Epithelial cell of esophagus (primary cell): ENCODE data around the gene RGS9BP.
A peak's percentile ranks its signal among the peaks of the same experiment; 100 is the strongest.

Experiments used
- DNase-seq: peaks from one replicate; pipeline ENCODE4 v3.0.0; 2010; ENCODE audit warnings: low read depth
- H3K4me3 ChIP-seq: 2 replicates; pipeline ENCODE4 v1.5.1; 2011; ENCODE audit warnings: mild to moderate bottlenecking, low read length, control low read depth
- TF ChIP-seq, protein P1 (sequence below): IDR thresholded peaks from 2 replicates; pipeline ENCODE4 v1.5.1; 2011; ENCODE audit warnings: low read depth, mild to moderate bottlenecking, low read length, control low read depth, inconsistent platforms; ENCODE audit not compliant: insufficient read depth; ENCODE audit errors: missing control alignments

RGS9BP gene

DNA sequence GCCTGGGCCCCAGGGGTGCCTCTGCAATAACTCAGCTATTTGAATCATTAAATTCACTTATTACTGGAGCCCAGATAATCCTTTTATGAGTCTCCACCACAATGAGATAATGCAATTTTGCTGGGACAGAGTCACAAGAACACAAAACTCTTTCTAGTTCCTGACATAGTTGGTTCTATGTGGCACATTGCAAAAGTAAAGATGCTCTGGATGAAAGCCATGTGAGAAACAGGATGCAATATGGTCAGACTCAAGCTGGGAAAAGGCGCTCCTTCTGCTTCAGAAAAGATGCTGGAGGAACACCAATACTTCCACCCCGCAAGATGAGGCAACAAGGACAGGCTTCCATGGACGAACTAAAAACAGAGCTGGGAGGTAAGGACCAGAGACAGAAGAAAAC lies 6.3 kb upstream of the RGS9BP start:
- TF ChIP-seq, protein P1, sequence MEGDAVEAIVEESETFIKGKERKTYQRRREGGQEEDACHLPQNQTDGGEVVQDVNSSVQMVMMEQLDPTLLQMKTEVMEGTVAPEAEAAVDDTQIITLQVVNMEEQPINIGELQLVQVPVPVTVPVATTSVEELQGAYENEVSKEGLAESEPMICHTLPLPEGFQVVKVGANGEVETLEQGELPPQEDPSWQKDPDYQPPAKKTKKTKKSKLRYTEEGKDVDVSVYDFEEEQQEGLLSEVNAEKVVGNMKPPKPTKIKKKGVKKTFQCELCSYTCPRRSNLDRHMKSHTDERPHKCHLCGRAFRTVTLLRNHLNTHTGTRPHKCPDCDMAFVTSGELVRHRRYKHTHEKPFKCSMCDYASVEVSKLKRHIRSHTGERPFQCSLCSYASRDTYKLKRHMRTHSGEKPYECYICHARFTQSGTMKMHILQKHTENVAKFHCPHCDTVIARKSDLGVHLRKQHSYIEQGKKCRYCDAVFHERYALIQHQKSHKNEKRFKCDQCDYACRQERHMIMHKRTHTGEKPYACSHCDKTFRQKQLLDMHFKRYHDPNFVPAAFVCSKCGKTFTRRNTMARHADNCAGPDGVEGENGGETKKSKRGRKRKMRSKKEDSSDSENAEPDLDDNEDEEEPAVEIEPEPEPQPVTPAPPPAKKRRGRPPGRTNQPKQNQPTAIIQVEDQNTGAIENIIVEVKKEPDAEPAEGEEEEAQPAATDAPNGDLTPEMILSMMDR = no peak
- no peak for DNase-seq
- H3K4me3 ChIP-seq = no peak overlapping the region

DNA sequence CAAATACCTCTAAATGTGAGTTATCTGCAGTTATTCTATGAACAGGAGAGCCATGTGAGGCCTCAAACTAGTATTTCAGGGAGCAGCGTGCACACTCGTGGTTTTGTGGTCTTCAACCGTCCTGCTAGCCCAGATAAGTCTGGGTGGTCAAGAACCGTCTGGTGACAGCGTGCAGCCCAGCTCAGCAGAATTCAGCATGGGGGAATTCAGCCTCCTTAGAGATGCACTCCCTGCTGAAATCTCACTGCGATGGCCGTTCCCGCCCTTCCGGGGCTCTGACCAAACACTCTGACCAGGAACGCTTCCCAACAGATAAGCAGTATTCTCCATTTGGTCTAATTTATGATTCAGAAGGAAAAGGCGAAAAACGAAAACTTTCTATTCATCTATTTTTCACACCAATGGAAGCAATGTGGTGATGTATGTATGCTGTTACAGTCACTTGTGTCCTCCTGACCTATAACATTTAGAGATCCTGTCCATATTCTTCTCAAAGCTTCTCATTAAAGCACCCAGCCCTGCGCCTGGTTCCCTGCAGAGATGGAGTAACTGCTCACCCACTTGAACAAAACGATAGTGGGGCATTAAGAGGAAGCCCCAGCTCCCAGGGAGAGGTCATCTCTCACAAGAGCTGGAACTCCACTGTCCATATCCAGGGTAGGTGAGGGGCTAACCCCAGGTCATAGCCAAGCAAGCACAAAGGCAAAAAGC lies 3.6 kb upstream of the RGS9BP start:
- DNase-seq = no peak
- H3K4me3 ChIP-seq = no peak overlapping the region
- TF ChIP-seq, protein P1 = no peak

- DNase-seq = no peak
- no peak overlapping the region for H3K4me3 ChIP-seq
- TF ChIP-seq, protein P1 = no peak
Measured at GRCh38 chr19:32672841-32673240, 2.8 kb upstream of the RGS9BP start.

DNA sequence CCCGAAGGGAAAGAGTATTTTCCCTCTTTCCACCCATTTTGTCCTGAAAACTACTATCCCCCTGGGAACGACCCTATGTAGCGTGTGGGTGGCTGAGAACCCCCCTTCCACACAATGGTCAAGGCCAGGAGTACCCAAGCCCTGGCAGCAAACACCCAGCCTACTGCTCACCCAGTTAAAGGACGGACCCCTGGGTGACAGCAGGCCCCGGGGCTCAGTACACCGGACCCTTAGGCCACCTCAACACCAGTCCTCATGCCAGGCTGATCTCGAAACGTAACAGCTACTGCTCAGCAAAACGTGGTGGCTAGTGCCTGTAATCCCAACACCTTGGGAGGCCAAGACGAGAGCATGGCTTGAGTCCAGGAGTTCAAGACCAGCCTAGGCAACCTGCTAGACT lies 2.1 kb upstream of the RGS9BP start:
- peak overlapping the region; percentile 77 for H3K4me3 ChIP-seq
- TF ChIP-seq, protein P1 = no peak
- no peak for DNase-seq

DNA sequence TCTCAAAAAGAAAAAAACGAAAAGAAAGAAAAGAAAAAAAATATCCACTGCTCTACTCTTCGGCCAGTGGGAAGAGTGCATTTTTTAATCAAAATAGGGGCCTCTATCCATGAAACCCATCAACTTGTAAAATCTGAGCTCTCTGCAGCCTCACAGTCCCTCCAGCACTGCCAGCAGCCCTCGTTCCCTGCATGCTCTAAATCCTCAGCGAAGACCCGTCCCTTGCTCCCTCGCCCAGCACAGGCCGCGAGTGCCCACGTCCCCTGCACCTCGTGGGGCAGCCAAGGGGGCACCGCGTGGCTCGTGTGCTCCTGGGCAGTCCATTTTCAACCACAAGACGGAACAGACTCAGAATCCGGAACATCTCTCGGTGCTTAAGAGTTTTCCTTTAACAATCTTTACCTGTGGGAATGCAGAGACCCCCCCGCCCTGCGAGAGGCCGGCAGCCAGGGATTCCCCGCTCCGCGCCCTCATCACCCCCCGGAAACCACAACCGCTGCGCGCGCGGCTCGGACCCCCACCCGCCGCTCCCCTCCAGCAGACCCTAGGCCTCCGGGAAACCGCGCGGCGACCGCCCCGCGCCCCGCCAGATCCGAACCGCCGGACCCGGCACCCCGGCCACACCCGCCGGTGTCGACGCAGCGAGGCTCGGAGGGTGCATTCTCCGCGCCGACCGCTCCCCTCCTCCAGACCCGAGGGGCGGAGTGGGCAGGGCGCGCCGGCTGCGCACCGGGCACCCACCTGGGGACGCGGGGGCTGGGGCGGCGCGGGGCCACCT lies 1.3 kb upstream of the RGS9BP start:
- no peak for DNase-seq
- TF ChIP-seq, protein P1 = no peak
- H3K4me3 ChIP-seq = peak overlapping the region; percentile 77

DNA sequence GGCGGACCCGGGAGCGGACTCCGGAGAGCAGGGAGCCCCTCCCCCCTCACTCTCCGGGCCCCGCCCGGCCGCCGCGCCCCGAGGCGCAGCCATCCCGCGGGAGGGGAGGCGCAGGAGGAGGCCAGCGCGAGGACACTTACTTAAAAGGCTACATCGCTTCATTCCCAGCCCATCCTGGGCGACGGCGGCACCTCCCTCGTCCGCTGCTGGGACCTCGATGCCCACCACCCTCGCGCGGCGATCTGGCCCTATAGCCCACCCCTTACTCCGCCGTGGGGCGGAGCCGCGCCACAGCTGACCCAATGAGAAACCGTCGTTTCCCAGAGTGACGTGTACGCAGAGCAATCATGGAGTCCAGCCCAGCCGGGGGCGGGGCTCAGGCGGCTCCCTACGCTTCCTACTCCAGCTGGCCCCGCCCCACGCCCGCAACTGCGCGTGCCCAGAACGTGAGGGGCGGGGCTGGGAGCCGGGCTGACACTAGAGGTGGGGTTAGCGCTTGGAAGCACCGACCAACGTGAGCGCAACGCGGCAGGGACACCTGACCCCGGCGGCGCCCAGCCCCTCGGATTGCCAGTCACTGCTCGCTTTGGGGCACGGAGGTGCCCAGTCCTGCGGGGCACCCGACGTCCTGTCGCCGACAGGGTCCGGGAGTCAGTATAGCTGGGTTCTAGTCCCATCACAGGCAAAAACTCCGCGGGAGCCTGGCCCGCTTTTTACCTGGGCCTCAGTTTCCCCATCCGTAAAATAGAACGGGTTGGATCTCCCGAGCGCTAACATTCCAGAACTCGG lies 523 bp upstream of the RGS9BP start, which contains the start of gene ANKRD27:
TSS of gene ANKRD27 (minus strand) at position 250 of the 789 bp plus-strand sequence. CDS start 16,165 bp downstream, outside the sequence.
- H3K4me3 ChIP-seq = peak within 1 kb of the TSS; percentile 77
- peak; percentile 99 for DNase-seq
- TF ChIP-seq, protein P1 = no peak
